ENCODE results near the gene FBXL3.

DNA sequence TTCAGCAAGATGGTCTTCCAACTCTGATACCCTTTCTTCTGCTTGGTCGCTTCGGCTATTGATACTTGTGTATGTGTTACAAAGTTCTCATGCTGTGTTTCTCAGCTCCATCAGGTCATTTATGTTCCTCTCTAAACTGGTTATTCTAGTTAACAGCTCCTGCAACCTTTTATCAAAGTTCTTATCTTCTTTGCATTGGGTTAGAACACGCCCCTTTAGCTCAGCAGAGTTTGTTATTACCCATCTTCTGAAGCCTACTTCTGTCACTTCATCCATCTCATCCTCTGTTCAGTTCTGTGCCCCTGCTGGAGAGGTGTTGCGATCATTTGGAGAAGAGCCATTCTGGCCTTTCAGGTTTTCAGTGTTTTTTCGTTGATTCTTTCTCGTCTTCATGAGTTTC is 59.9 kb downstream of the FBXL3 start:
- TF ChIP-seq, protein P1, sequence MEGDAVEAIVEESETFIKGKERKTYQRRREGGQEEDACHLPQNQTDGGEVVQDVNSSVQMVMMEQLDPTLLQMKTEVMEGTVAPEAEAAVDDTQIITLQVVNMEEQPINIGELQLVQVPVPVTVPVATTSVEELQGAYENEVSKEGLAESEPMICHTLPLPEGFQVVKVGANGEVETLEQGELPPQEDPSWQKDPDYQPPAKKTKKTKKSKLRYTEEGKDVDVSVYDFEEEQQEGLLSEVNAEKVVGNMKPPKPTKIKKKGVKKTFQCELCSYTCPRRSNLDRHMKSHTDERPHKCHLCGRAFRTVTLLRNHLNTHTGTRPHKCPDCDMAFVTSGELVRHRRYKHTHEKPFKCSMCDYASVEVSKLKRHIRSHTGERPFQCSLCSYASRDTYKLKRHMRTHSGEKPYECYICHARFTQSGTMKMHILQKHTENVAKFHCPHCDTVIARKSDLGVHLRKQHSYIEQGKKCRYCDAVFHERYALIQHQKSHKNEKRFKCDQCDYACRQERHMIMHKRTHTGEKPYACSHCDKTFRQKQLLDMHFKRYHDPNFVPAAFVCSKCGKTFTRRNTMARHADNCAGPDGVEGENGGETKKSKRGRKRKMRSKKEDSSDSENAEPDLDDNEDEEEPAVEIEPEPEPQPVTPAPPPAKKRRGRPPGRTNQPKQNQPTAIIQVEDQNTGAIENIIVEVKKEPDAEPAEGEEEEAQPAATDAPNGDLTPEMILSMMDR (IDR thresholded peaks at IDR 0.05), result no peak
- TF ChIP-seq CREB1 (CRISPR knock-in tag; IDR thresholded peaks at IDR 0.05), result no peak
- no peak for TF ChIP-seq ETV6 (CRISPR knock-in tag; IDR thresholded peaks at IDR 0.05)
- TF ChIP-seq CBFB (CRISPR knock-in tag; IDR thresholded peaks at IDR 0.05; ENCODE audit: low read depth), result no peak
- TF ChIP-seq, protein P2, sequence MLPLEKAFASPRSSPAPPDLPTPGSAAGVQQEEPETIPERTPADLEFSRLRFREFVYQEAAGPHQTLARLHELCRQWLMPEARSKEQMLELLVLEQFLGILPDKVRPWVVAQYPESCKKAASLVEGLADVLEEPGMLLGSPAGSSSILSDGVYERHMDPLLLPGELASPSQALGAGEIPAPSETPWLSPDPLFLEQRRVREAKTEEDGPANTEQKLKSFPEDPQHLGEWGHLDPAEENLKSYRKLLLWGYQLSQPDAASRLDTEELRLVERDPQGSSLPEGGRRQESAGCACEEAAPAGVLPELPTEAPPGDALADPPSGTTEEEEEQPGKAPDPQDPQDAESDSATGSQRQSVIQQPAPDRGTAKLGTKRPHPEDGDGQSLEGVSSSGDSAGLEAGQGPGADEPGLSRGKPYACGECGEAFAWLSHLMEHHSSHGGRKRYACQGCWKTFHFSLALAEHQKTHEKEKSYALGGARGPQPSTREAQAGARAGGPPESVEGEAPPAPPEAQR (CRISPR knock-in tag; IDR thresholded peaks at IDR 0.05), result no peak
- TF ChIP-seq, protein P3, sequence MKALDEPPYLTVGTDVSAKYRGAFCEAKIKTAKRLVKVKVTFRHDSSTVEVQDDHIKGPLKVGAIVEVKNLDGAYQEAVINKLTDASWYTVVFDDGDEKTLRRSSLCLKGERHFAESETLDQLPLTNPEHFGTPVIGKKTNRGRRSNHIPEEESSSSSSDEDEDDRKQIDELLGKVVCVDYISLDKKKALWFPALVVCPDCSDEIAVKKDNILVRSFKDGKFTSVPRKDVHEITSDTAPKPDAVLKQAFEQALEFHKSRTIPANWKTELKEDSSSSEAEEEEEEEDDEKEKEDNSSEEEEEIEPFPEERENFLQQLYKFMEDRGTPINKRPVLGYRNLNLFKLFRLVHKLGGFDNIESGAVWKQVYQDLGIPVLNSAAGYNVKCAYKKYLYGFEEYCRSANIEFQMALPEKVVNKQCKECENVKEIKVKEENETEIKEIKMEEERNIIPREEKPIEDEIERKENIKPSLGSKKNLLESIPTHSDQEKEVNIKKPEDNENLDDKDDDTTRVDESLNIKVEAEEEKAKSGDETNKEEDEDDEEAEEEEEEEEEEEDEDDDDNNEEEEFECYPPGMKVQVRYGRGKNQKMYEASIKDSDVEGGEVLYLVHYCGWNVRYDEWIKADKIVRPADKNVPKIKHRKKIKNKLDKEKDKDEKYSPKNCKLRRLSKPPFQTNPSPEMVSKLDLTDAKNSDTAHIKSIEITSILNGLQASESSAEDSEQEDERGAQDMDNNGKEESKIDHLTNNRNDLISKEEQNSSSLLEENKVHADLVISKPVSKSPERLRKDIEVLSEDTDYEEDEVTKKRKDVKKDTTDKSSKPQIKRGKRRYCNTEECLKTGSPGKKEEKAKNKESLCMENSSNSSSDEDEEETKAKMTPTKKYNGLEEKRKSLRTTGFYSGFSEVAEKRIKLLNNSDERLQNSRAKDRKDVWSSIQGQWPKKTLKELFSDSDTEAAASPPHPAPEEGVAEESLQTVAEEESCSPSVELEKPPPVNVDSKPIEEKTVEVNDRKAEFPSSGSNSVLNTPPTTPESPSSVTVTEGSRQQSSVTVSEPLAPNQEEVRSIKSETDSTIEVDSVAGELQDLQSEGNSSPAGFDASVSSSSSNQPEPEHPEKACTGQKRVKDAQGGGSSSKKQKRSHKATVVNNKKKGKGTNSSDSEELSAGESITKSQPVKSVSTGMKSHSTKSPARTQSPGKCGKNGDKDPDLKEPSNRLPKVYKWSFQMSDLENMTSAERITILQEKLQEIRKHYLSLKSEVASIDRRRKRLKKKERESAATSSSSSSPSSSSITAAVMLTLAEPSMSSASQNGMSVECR (CRISPR knock-in tag; IDR thresholded peaks at IDR 0.05; ENCODE audit: borderline replicate concordance), result no peak
- no peak for TF ChIP-seq SP1 (CRISPR knock-in tag; conservative IDR thresholded peaks at IDR 0.05)
